CD4-positive, alpha-beta T cell treated with Interferon alpha-2 for 1 hour (primary cell): ENCODE data around the gene BFAR.
"Not testable (repeated sequence)": the region's sequence is repeated elsewhere in the genome, so short reads cannot be mapped to it uniquely, and the experiment has no call there.

Source experiments
- DNase-seq, 2 donors: peaks; one replicate each; pipeline ENCODE4 v3.0.0-alpha.2; 2020 to 2022

The BFAR gene

GRCh38 chr16:14701859-14702258 lies 69.1 kb downstream of the BFAR start:
- DNase-seq, result not testable (repeated sequence)

- not testable (repeated sequence) for DNase-seq
These were observed 69.9 kb downstream of the BFAR start for GRCh38 chr16:14702672-14703071.

GRCh38 chr16:14703156-14704011 lies 70.6 kb downstream of the BFAR start, which contains the start of gene NPIPA3:
NPIPA3 (plus strand) TSS chr16:14703411; CDS start chr16:14708944, 5,533 bp downstream.
- not testable (repeated sequence) for DNase-seq
